ENCODE measurements around the gene CCND1. TPM values are rescaled to one million over a fixed set of nuclear protein-coding genes. Genes with fewer than 3 reads are reported as not detected.

The CCND1 gene
- total RNA-seq, 1 donor from 2014 or later, result 452 TPM

- peak; percentile 42 for DNase-seq
These were observed 959 bp downstream of the CCND1 start for GRCh38 chr11:69641681-69642548.

- DNase-seq, result no peak
These were observed 1.6 kb downstream of the CCND1 start for GRCh38 chr11:69642549-69642912.

- peak; percentile 89 for DNase-seq
These were observed 2.1 kb downstream of the CCND1 start for GRCh38 chr11:69642913-69643632.

- DNase-seq, result no peak
These were observed 2.7 kb downstream of the CCND1 start for GRCh38 chr11:69643646-69644045.

- peak; percentile 74 for DNase-seq
These were observed 3.4 kb downstream of the CCND1 start for GRCh38 chr11:69644071-69644961.

- no peak for DNase-seq
These were observed 4.2 kb downstream of the CCND1 start for GRCh38 chr11:69644962-69645675.

- no peak for DNase-seq
These were observed 5.0 kb downstream of the CCND1 start for GRCh38 chr11:69645801-69646492.

- no peak for DNase-seq
These were observed 5.8 kb downstream of the CCND1 start for GRCh38 chr11:69646493-69647389.

- no peak for DNase-seq
These were observed 6.4 kb downstream of the CCND1 start for GRCh38 chr11:69647390-69647748.

GRCh38 chr11:69647761-69648497 lies 7.0 kb downstream of the CCND1 start:
- DNase-seq, result no peak

- no peak for DNase-seq
These were observed 8.0 kb downstream of the CCND1 start for GRCh38 chr11:69648679-69649575.

GRCh38 chr11:69649576-69649900 lies 8.6 kb downstream of the CCND1 start:
- no peak for DNase-seq

GRCh38 chr11:69650081-69650831 lies 9.3 kb downstream of the CCND1 start:
- DNase-seq, result no peak

GRCh38 chr11:69650832-69651344 lies 9.9 kb downstream of the CCND1 start:
- DNase-seq, result no peak

- DNase-seq, result no peak
These were observed 11.1 kb downstream of the CCND1 start for GRCh38 chr11:69651834-69652620.

GRCh38 chr11:69652999-69653398 lies 12.0 kb downstream of the CCND1 start:
- DNase-seq, result no peak

- DNase-seq, result no peak
These were observed 12.5 kb downstream of the CCND1 start for GRCh38 chr11:69653406-69653960.
